Parathyroid adenoma (tissue), 2 donors: ENCODE measurements around the gene OR9Q1.
A peak's percentile ranks its signal among the peaks of the same experiment; 100 is the strongest.

ENCODE experiments used
- H2AFZ ChIP-seq: fragments of 300-600 bp; sonication (generic); one replicate; pipeline ENCODE4 v1.7.0; 2017; ENCODE audit warnings: antibody characterized with exemption, mild to moderate bottlenecking
- H3K27ac ChIP-seq: fragments of 300-600 bp; sonication (generic); one replicate; pipeline ENCODE4 v1.7.0; 2017
- H3K27me3 ChIP-seq: fragments of 300-600 bp; sonication (generic); one replicate; pipeline ENCODE4 v1.7.0; 2017; ENCODE audit warnings: low read length; ENCODE audit not compliant: control insufficient read depth, insufficient read depth
- H3K36me3 ChIP-seq: fragments of 300-600 bp; sonication (generic); one replicate; pipeline ENCODE4 v1.7.0; 2017; ENCODE audit warnings: low read length; ENCODE audit not compliant: control insufficient read depth, insufficient read depth
- H3K4me1 ChIP-seq: fragments of 300-600 bp; sonication (generic); one replicate; pipeline ENCODE4 v1.7.0; 2017; ENCODE audit warnings: control low read depth
- H3K4me2 ChIP-seq: fragments of 300-600 bp; sonication (generic); one replicate; pipeline ENCODE4 v1.7.0; 2017; ENCODE audit warnings: low read length
- H3K4me3 ChIP-seq: fragments of 300-600 bp; sonication (generic); one replicate; pipeline ENCODE4 v1.7.0; 2017; ENCODE audit warnings: low read depth, low read length
- H3K79me2 ChIP-seq: fragments of 300-600 bp; sonication (generic); one replicate; pipeline ENCODE4 v1.7.0; 2017; ENCODE audit warnings: control low read depth
- H3K9ac ChIP-seq: fragments of 300-600 bp; sonication (generic); one replicate; pipeline ENCODE4 v1.7.0; 2017; ENCODE audit warnings: mild to moderate bottlenecking
- H3K9me3 ChIP-seq: fragments of 300-600 bp; sonication (generic); one replicate; pipeline ENCODE4 v1.7.0; 2017; ENCODE audit warnings: low read length; ENCODE audit not compliant: control insufficient read depth
- CTCF ChIP-seq: fragments of 300-600 bp; sonication (generic); IDR thresholded peaks from one replicate; pipeline ENCODE4 v1.7.0; 2017; ENCODE audit warnings: antibody characterized with exemption, mild to moderate bottlenecking
- donor health status: primary hyperparathyroidism.

The OR9Q1 gene

DNA sequence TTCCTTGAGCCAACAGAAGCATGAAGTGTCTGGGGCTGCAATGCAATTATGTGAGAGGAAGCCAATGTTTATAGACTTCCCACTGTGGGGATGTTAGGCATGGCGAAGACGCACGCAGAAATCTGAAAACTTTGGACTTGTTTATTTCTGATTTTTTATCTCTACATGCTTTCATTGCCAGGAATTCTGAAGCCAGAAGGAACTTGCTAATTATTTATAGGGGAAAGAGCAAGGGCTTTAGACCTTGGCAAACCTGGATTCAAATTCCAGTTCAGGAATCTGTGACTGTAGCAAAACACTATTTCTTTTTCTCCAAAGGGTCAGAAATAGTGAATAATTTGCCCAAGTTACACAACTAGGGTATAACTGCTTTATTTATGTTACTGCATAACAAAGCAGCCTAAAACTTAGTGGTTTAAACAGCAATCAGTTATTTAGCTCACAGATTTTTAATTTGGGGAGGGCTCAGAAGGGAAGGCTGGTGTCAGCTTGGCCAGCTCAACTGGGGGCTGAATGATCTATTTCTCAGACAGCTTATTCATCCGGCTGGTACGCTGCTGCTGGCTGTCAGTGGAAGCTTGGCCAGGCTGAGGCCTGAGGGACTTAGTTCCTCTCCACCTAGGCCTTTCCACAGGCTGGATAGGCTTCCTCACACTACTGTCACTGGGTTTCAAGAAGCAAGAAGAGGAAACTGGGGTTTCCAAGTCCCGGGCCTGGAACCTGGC, 5.2 kb downstream of the OR9Q1 start:
- H3K9ac ChIP-seq, result no peak overlapping the region
- H3K4me2 ChIP-seq, result no peak overlapping the region
- no peak for TF ChIP-seq CTCF
- H3K9me3 ChIP-seq, result no peaks in the 10 kb centered on the region
- H2AFZ ChIP-seq, result no peak overlapping the region
- H3K36me3 ChIP-seq, result no peaks in the 10 kb centered on the region
- peak overlapping the region; percentile 43 for H3K27ac ChIP-seq
- no peaks in the 10 kb centered on the region for H3K4me1 ChIP-seq
- H3K79me2 ChIP-seq, result no peaks in the 10 kb centered on the region
- H3K27me3 ChIP-seq, result no peaks in the 10 kb centered on the region
- H3K4me3 ChIP-seq, result no peak overlapping the region

DNA sequence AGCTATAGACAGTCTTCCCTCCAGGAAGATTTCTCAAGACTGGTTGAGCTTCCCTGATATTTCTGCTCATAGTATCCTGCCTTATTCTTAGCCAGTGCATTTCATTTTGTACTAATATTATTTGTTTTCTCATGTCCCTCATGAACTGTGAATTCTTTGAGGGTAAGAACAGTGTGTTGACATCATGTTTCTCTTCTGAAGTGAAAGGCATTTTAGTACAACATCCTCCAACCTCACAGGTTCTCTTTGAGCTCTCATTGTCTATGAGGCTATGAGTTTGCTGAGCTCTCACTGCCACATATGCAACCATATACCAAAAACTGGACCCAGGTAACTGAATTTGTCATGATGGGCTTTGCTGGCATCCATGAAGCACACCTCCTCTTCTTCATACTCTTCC, 7.0 kb downstream of the OR9Q1 start, which contains the start of gene OR6Q1:
Gene OR6Q1 (plus strand): TSS at position 301 of the 400 bp plus-strand sequence. CDS start 0 bp downstream, at position 301.
- Histone ChIP-seq H3K9ac (no peak within 1 kb of the TSS), H2AFZ (no peak within 1 kb of the TSS), H3K4me3 (no peak within 1 kb of the TSS), H3K4me2 (no peak within 1 kb of the TSS), H3K79me2 (no peaks in the 10 kb centered on the region), H3K9me3 (no peaks in the 10 kb centered on the region), H3K27me3 (no peaks in the 10 kb centered on the region), H3K27ac (no peak within 1 kb of the TSS), H3K36me3 (no peaks in the 10 kb centered on the region), H3K4me1 (no peaks in the 10 kb centered on the region)
- TF ChIP-seq CTCF, result no peak

DNA sequence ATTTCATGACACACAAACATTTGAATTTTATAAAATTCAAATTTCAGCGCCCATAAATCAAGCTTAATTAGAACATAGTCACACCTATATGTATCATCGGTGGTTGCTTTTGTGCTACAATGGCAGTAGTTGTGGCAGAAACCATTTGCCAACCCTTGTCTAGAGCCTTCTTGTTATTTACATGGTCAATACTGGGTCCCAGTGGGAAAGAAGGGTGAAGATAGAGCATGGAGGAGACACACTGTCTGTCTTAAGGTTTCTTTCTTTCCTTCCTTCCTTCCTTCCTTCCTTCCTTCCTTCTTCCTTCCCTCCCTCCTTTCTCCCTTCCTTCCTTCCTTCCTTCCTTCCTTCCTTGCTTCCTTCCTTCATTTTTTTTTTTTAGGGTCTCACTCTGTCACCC, 10.8 kb downstream of the OR9Q1 start:
- no peak overlapping the region for H3K27ac ChIP-seq
- TF ChIP-seq CTCF, result no peak
- no peak overlapping the region for H3K4me3 ChIP-seq
- H3K27me3 ChIP-seq, result no peaks in the 10 kb centered on the region
- H3K4me1 ChIP-seq, result no peaks in the 10 kb centered on the region
- H3K79me2 ChIP-seq, result no peaks in the 10 kb centered on the region
- no peak overlapping the region for H3K9ac ChIP-seq
- no peaks in the 10 kb centered on the region for H3K36me3 ChIP-seq
- H3K9me3 ChIP-seq, result no peaks in the 10 kb centered on the region
- no peak overlapping the region for H3K4me2 ChIP-seq
- H2AFZ ChIP-seq, result no peak overlapping the region

DNA sequence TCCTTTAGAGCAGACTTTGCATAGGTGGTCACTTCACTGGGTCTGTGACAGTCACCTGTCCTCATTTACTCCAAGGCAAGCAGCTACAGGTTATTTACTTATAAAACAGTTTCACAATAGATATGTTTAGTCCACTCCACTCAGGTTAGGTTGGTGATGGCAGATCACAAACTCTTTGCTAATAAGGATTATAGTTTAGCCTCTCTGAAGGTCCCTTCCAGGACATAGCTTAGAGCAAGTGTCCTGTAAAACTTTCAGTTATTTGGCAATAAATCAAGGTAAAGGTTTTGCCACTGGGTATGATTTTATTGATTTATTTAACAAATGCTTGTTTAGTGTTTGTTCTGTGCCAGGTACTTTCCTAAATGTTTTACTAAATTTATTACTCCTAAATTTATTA, 15.9 kb downstream of the OR9Q1 start:
- H3K79me2 ChIP-seq, result no peaks in the 10 kb centered on the region
- H3K9ac ChIP-seq, result no peak overlapping the region
- H3K4me2 ChIP-seq, result no peak overlapping the region
- H3K36me3 ChIP-seq, result no peaks in the 10 kb centered on the region
- H3K9me3 ChIP-seq, result no peaks in the 10 kb centered on the region
- H3K27ac ChIP-seq, result no peak overlapping the region
- H3K27me3 ChIP-seq, result no peaks in the 10 kb centered on the region
- no peak overlapping the region for H3K4me3 ChIP-seq
- no peaks in the 10 kb centered on the region for H3K4me1 ChIP-seq
- no peak overlapping the region for H2AFZ ChIP-seq
- no peak for TF ChIP-seq CTCF

GRCh38 chr11:58043379-58043778, 19.7 kb downstream of the OR9Q1 start:
- Histone ChIP-seq H3K79me2 (no peaks in the 10 kb centered on the region), H3K36me3 (no peaks in the 10 kb centered on the region), H3K27me3 (no peaks in the 10 kb centered on the region), H3K4me2 (no peak overlapping the region), H3K4me1 (no peaks in the 10 kb centered on the region), H3K9me3 (no peaks in the 10 kb centered on the region), H3K27ac (no peak overlapping the region), H3K9ac (no peak overlapping the region), H3K4me3 (no peak overlapping the region), H2AFZ (no peak overlapping the region)
- no peak for TF ChIP-seq CTCF
